Prostate gland (tissue), 2 donors: ENCODE measurements around the gene TNFSF9. TPM values are rescaled to one million over a fixed set of nuclear protein-coding genes. Genes with fewer than 3 reads are reported as not detected.

Experiments
- DNase-seq: peaks from one replicate; pipeline ENCODE4 v3.0.0-alpha.2; 2019; ENCODE audit warnings: low spot score
- H3K27ac ChIP-seq, 2 donors: fragments of 200-600 bp; sonication (generic); 2 replicates each; pipeline ENCODE4 v1.5.1; 2017 to 2019
- H3K27me3 ChIP-seq: fragments of 200-600 bp; sonication (generic); replicated peaks from 2 replicates; pipeline ENCODE4 v1.5.1; 2019; ENCODE audit not compliant: insufficient read depth
- H3K36me3 ChIP-seq, 2 donors: fragments of 200-600 bp; sonication (generic); 1 replicate in 1 of 2; 2 replicates in 1 of 2; pipeline versions ENCODE4 v1.5.1 to v1.8.1; 2017 to 2019
- H3K4me1 ChIP-seq: fragments of 200-600 bp; sonication (generic); replicated peaks from 2 replicates; pipeline ENCODE4 v1.5.1; 2019
- H3K4me3 ChIP-seq, 2 donors: fragments of 200-600 bp; sonication (generic); 2 replicates each; pipeline ENCODE4 v1.5.1; 2017 to 2019
- H3K9me3 ChIP-seq: fragments of 200-600 bp; sonication (generic); 2 replicates; pipeline ENCODE4 v1.5.1; 2017
- CTCF ChIP-seq, 4 experiments: fragments of 200-600 bp in 2 of 4; fragments of 450-650 bp in 2 of 4; sonication (generic) in 2 of 4; IDR thresholded peaks; 1 replicate in 3 of 4; 2 replicates in 1 of 4; pipeline ENCODE4 v1.5.1; 2016 to 2019; ENCODE audit warnings: antibody characterized with exemption in 4 of 4, mild to moderate bottlenecking in 2 of 4, moderate library complexity in 2 of 4
- POLR2A ChIP-seq: fragments of 450-650 bp; IDR thresholded peaks from one replicate; pipeline ENCODE4 v1.6.1; 2016; ENCODE audit warnings: antibody characterized with exemption, mild to moderate bottlenecking
- POLR2AphosphoS5 ChIP-seq: sonication (generic); formaldehyde crosslinking; IDR thresholded peaks from one replicate; pipeline ENCODE4 v1.6.1; 2017; ENCODE audit warnings: antibody characterized with exemption
- WGBS: methylation state at CpG from one replicate; pipeline ENCODE4 v1.1.5; 2018; 5-methylcytosine and 5-hydroxymethylcytosine counted together
- intact Hi-C: fragments of 100-400 bp; cut with DNase I; formaldehyde crosslinking; loops from one replicate; pipeline ENCODE4 v1.14.2; 2022
- total RNA-seq, 2 donors: library from RNA; depleted of rRNA; stranded (reverse); fragments of >200 nt; gene quantifications; one replicate each; pipeline ENCODE4 v1.1.0, GENCODE V29; 2016

The TNFSF9 gene
- total RNA-seq, 2 donors from 2014 or later = 4.5 TPM; not detected in 1

- TF ChIP-seq POLR2AphosphoS5 (no peak), POLR2A (no peak), CTCF (IDR thresholded peaks at IDR 0.05) (no peak)
- 51% methylated on average over 2 of the region's 2 CpGs for WGBS
- Histone ChIP-seq H3K4me3 (no peak overlapping the region), H3K36me3 (no peaks in the 10 kb centered on the region), H3K27ac (no peak overlapping the region), H3K4me1 (no peaks in the 10 kb centered on the region), H3K27me3 (no peaks in the 10 kb centered on the region), H3K9me3 (no peaks in the 10 kb centered on the region)
- no peak for DNase-seq
- intact Hi-C loops = loop anchor here (5.0 kb wide), 1 partner anchor 113 kb away; no protein-coding TSS in a partner anchor
Observed at GRCh38 chr19:6519289-6519688, 11.5 kb upstream of the TNFSF9 start.

- H3K9me3 ChIP-seq = no peaks in the 10 kb centered on the region
- TF ChIP-seq POLR2A (no peak), CTCF (IDR thresholded peaks at IDR 0.05) (no peak), POLR2AphosphoS5 (no peak)
- WGBS = 51% methylated on average over 20 of the region's 20 CpGs
- no peaks in the 10 kb centered on the region for H3K36me3 ChIP-seq
- H3K4me1 ChIP-seq = no peaks in the 10 kb centered on the region
- no peak for DNase-seq
- intact Hi-C loops = no loop called here
- H3K4me3 ChIP-seq = no peak overlapping the region
- H3K27ac ChIP-seq = no peak overlapping the region
- H3K27me3 ChIP-seq = no peaks in the 10 kb centered on the region
Observed at GRCh38 chr19:6521718-6522646, 8.8 kb upstream of the TNFSF9 start.

- Histone ChIP-seq H3K9me3 (no peaks in the 10 kb centered on the region), H3K27me3 (no peaks in the 10 kb centered on the region), H3K4me1 (no peaks in the 10 kb centered on the region), H3K27ac (no peak overlapping the region), H3K36me3 (no peaks in the 10 kb centered on the region), H3K4me3 (no peak overlapping the region)
- WGBS = 73% methylated on average over 6 of the region's 6 CpGs
- DNase-seq = no peak
- intact Hi-C loops = no loop called here
- TF ChIP-seq POLR2A (no peak), CTCF (IDR thresholded peaks at IDR 0.05) (no peak), POLR2AphosphoS5 (no peak)
Observed at GRCh38 chr19:6522712-6523111, 8.1 kb upstream of the TNFSF9 start.

GRCh38 chr19:6524311-6524710 lies 6.5 kb upstream of the TNFSF9 start:
- Histone ChIP-seq H3K4me1 (no peaks in the 10 kb centered on the region), H3K36me3 (no peaks in the 10 kb centered on the region), H3K9me3 (no peaks in the 10 kb centered on the region), H3K4me3 (no peak overlapping the region), H3K27ac (no peak overlapping the region), H3K27me3 (no peaks in the 10 kb centered on the region)
- 80% methylated on average over 2 of the region's 2 CpGs for WGBS
- intact Hi-C loops = no loop called here
- DNase-seq = no peak
- no peak for TF ChIP-seq POLR2AphosphoS5
- no peak for TF ChIP-seq POLR2A
- TF ChIP-seq CTCF (IDR thresholded peaks at IDR 0.05) = no peak
